ENCODE data around the gene KIFC1. TPM values are rescaled to one million over a fixed set of nuclear protein-coding genes. Genes with fewer than 3 reads are reported as not detected.
"Not testable (repeated sequence)": the region's sequence is repeated elsewhere in the genome, so short reads cannot be mapped to it uniquely, and the experiment has no call there.

KIFC1 gene
- total RNA-seq, 1 experiment from 2014 or later: 81.8 TPM

GRCh38 chr6:33367009-33367714, 24.5 kb upstream of the KIFC1 start:
- ChIA-PET POLR2A (no interaction called here), CTCF (no interaction called here)
- no peaks in the 10 kb centered on the region for H3K9me3 ChIP-seq (ENCODE audit: control insufficient read depth, insufficient read depth, low read depth, low read length)
- no peak for ATAC-seq
- H3K27ac ChIP-seq (ENCODE audit: low read length): no peak overlapping the region
- in situ Hi-C loops (cut with HindIII; ENCODE audit: low pct_unique_long_range_greater_than_20kb, low sequenced_read_pairs): no loop called here
- no peaks in the 10 kb centered on the region for H3K36me3 ChIP-seq (ENCODE audit: control insufficient read depth, insufficient read depth, low read length)
- intact Hi-C loops (cut with micrococcal nuclease; ENCODE audit: unreplicated experiment): no loop called here
- H3K27me3 ChIP-seq (ENCODE audit: control insufficient read depth, insufficient read depth, low read length): no peaks in the 10 kb centered on the region
- BruUV-seq (replicated peaks): no TSS peak
- no peak for TF ChIP-seq TCF7L2 (IDR thresholded peaks at IDR 0.05; ENCODE audit: low read depth, low read length)
- no peak for TF ChIP-seq CTCF (IDR thresholded peaks at IDR 0.05)
- TF ChIP-seq SIN3A (IDR thresholded peaks at IDR 0.05; ENCODE audit: borderline replicate concordance, insufficient read depth, low read depth, low read length): no peak
- TF ChIP-seq REST (IDR thresholded peaks at IDR 0.05; ENCODE audit: insufficient read depth in 1 of 2, low read depth in 2 of 2, low read length in 1 of 2): no peak
- no peak for TF ChIP-seq POLR2AphosphoS5 (IDR thresholded peaks at IDR 0.05; ENCODE audit: low read depth, low read length)
- no peaks in the 10 kb centered on the region for H3K4me1 ChIP-seq (ENCODE audit: control insufficient read depth, insufficient read depth, low read length)
- no peak for DNase-seq (ENCODE audit: low read depth, low spot score)
- H3K4me3 ChIP-seq (ENCODE audit: low read depth in 2 of 2, low read length in 2 of 2): no peak overlapping the region

- not testable (repeated sequence) for H3K9me3 ChIP-seq (ENCODE audit: control insufficient read depth, insufficient read depth, low read depth, low read length)
Observed at GRCh38 chr6:33367715-33368025, 24.0 kb upstream of the KIFC1 start.

GRCh38 chr6:33371901-33372300, 19.7 kb upstream of the KIFC1 start:
- POLR2A ChIA-PET; ATAC-seq; H3K36me3 ChIP-seq (ENCODE audit: control insufficient read depth, insufficient read depth, low read length); intact Hi-C loops (cut with micrococcal nuclease; ENCODE audit: unreplicated experiment); H3K27ac ChIP-seq (ENCODE audit: low read length); DNase-seq (ENCODE audit: low read depth, low spot score); H3K27me3 ChIP-seq (ENCODE audit: control insufficient read depth, insufficient read depth, low read length); H3K4me3 ChIP-seq (ENCODE audit: low read depth in 2 of 2, low read length in 2 of 2); H3K9me3 ChIP-seq (ENCODE audit: control insufficient read depth, insufficient read depth, low read depth, low read length); in situ Hi-C loops (cut with HindIII; ENCODE audit: low pct_unique_long_range_greater_than_20kb, low sequenced_read_pairs); H3K4me1 ChIP-seq (ENCODE audit: control insufficient read depth, insufficient read depth, low read length); CTCF ChIA-PET; BruUV-seq (replicated peaks): not testable (repeated sequence)

More at GRCh38 chr6:33367715-33368025, 24.0 kb upstream of the KIFC1 start:
- H3K4me1 ChIP-seq (ENCODE audit: control insufficient read depth, insufficient read depth, low read length); BruUV-seq (replicated peaks); CTCF ChIA-PET; intact Hi-C loops (cut with micrococcal nuclease; ENCODE audit: unreplicated experiment); H3K27me3 ChIP-seq (ENCODE audit: control insufficient read depth, insufficient read depth, low read length); ATAC-seq; POLR2A ChIA-PET; H3K27ac ChIP-seq (ENCODE audit: low read length); in situ Hi-C loops (cut with HindIII; ENCODE audit: low pct_unique_long_range_greater_than_20kb, low sequenced_read_pairs); H3K4me3 ChIP-seq (ENCODE audit: low read depth in 2 of 2, low read length in 2 of 2); DNase-seq (ENCODE audit: low read depth, low spot score); H3K36me3 ChIP-seq (ENCODE audit: control insufficient read depth, insufficient read depth, low read length): not testable (repeated sequence)
